HG03342 (cell line): ENCODE results near the gene SIX6.

ENCODE experiments used
- ATAC-seq: cut with Tn5 transposase; IDR thresholded peaks from one replicate; pipeline ENCODE4 v1.9.1; 2021; ENCODE audit warnings: mild to moderate bottlenecking, moderate library complexity; ENCODE audit not compliant: unreplicated experiment

SIX6 gene

GRCh38 chr14:60512973-60513571 lies 4.1 kb downstream of the SIX6 start:
- ATAC-seq = no peak

GRCh38 chr14:60514378-60514740 lies 5.4 kb downstream of the SIX6 start:
- no peak for ATAC-seq

DNA sequence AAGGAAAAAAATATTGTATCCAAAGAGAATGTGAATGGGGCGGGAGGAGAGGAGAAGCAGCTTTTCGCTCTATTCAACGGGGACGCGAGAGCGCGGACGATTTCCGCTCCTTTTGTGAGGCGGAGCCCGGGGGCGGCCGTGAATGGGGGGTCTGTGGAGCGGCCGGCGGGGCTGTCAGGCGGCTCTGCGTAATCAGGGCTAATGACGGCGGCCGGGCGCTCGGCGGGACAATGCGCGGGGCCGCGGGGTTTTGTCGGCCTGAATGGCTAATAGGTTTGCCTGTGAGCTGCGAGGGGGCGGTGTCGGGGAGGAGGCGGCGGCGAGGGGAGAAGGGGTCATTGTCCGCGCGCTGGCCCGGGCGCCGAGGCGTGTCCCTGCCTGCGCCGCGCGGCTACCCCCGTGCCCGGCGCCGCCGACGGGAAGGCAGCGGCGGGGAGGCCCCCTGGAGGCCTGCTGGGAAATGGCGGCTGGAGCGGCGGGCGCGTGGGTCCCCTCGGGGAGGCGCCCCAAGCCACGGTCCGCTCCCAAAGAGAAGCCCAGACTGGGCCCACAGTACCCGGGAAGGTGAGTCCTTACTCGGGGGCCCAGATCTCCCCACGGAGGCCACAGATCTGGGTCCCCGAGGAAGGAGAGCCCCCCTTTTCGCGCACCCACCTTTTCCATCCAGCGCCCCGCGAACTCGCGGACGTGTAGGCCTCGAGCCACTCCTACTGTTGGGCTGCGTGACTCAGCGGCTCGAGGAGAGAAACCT lies 6.0 kb downstream of the SIX6 start:
- ATAC-seq = no peak

DNA sequence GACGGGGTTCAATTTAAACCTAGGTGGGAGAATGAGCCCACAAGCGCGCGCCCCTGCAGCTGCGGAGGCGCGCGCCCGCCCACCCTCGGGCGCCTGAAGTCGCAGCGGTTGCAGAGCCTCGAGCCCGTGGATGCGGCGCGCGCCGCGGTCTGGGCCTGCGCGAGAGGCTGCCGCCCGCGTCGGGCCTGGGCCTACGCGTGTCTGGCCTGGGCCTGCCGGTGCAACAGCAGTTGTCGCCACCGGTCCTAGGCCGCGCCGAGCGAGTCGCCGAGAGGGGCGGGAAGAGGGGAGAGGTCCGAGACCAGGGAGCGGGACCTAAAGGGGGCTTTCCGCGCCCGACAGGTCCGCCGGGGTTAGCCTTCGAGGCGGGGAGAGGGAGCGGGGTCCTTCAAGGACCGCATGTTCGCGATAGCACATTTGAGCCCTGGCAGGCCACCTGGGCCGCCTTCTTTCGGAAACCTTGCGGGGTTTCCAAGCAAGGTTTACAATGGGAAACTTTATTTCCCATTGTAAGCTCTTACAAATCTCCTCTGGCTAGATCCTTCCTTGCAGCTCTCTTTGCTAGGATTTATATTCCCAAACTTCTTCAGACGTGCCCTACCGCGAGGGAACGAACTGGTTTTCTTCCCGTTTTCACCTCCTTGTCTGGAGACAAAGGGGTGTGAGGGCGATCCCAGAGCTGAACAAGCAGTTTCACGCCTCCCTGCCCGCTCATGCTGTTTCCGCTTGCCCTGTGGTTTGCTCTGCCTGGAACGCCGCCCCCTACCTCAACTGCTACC lies 6.8 kb downstream of the SIX6 start:
- no peak for ATAC-seq

DNA sequence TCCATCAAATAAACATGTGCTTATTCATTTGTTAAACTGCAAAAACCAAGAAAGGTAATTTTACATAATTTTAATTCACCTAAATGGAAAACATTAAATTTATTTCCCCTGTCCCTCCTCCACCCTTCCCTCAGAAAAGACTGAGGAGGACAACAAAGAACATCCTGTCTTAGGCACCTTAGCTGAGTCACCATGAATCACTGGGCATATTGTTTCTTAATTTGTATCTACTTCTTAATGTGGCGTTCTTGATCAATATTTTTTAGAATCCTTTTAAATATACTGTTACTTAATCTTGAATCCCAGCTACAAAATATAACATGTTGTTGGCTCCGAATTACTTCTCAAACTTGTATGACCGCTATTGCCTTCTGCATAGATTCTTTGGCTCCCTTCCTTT lies 23.5 kb downstream of the SIX6 start:
- ATAC-seq = no peak

- no peak for ATAC-seq
Measured at GRCh38 chr14:60537663-60538062, 28.7 kb downstream of the SIX6 start.

DNA sequence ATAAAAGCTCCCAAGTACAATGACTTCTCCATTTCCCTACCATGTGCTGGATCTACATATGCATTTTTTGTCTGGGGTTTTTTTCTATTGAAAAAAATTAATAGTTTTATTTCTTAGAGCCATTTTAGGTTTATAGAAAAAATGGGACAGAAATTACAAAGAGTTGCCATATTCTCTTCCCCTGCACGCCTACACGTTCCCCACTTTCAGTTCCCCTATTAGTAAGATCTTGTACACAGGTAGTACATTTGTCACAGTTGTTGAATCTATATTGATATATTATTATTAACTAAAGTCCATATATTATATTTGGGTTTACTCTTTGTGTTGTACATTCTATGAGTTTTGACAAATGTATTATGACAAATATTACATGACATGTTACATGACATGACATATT lies 35.7 kb downstream of the SIX6 start:
- no peak for ATAC-seq

GRCh38 chr14:60553808-60554207 lies 44.9 kb downstream of the SIX6 start:
- ATAC-seq = no peak

DNA sequence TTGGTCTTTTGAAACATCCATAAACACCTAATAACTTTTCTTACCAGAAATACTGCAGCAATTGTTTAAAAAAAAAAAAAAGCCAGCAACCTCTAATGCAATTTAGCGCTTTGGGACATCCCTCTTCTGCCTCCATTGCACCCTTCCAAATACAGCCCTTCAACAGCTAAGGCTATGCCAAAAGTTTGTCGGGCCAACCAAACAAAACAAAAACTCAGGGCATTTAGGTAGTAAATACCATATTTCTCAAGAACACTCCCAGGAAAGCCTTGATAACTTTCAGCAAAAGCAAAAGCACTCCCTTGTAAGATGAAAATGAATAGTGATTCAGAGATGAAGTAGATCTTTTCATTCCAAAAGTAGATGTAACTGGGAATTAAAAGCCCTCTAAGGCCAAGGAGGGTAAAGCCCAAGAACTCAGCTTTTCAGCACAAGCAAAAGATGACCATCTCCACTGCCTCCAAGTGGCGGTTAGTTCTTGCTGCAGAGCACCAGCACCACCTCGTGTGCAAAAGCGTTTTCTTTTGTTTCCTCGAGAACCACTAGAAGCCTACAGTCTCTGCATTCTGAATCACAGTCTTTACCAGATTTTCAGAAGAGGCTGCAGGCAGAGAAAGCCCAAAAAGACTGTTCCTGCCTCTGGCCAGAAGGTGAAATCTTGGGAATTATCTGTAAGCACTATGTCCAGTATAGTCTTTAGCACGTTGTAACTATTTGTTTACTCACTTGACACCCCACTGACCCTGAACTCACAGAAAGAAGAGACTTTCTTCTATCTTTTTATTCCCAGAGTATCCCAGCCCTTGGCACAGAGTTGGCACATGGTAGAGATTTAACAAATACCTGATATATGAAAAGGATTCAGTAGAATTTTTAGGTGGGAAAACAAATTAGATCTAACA lies 53.1 kb downstream of the SIX6 start:
- peak; percentile 72 for ATAC-seq
